GM10248 (cell line): ENCODE data around the gene NKX2-1.

ENCODE experiments used
- CTCF ChIA-PET: fragments of 300-600 bp; sonication (Branson Sonifier 250); formaldehyde crosslinking; extraction: SDS; loops from one replicate; lab custom pipeline; 2021; ENCODE audit warnings: antibody characterized with exemption; lab: Yijun Ruan, JAX
- POLR2A ChIA-PET: fragments of 350-650 bp; sonication (Branson Sonifier 250); formaldehyde crosslinking; extraction: SDS; loops from one replicate; lab custom pipeline; 2020; ENCODE audit warnings: antibody characterized with exemption; lab: Yijun Ruan, JAX
- DNase-seq: peaks from one replicate; pipeline ENCODE4 v3.0.0; 2012; ENCODE audit errors: extremely low spot score
- TF ChIP-seq, protein P1 (sequence below): IDR thresholded peaks from 2 replicates; pipeline ENCODE4 v1.5.1; 2012; ENCODE audit warnings: mild to moderate bottlenecking, low read depth; ENCODE audit errors: extremely low read depth, missing control alignments, control extremely low read depth

The NKX2-1 gene

GRCh38 chr14:36517242-36518030 is 2.6 kb downstream of the NKX2-1 start:
- peak; percentile 5 for DNase-seq
- ChIA-PET CTCF (no interaction called here), POLR2A (no interaction called here)

DNA sequence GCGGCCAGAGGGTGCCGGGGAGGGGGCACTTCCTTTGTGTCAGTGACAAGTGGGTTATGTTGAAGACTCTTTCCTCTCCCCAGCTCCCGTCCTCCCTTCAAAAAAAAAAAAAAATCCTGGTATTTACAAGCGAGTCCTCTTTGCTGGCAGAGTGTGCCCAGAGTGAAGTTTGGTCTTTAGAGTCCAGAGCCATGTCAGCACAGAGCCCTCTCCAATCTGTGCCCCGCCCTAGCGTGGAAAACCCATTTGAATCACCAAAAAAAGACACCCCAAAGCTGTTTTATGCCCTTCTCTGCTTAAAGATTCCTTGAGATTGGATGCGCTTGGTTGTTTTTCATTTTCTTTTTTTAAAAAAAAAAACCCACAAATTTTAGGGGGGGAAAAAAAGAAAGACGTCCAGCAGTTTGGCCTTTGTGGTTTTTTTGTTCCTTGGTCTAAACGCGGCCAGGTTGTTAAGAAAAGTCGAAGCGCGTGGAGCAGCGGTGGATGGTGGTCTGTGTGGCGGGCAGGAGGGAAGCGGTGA is 3.3 kb downstream of the NKX2-1 start:
- TF ChIP-seq, protein P1, sequence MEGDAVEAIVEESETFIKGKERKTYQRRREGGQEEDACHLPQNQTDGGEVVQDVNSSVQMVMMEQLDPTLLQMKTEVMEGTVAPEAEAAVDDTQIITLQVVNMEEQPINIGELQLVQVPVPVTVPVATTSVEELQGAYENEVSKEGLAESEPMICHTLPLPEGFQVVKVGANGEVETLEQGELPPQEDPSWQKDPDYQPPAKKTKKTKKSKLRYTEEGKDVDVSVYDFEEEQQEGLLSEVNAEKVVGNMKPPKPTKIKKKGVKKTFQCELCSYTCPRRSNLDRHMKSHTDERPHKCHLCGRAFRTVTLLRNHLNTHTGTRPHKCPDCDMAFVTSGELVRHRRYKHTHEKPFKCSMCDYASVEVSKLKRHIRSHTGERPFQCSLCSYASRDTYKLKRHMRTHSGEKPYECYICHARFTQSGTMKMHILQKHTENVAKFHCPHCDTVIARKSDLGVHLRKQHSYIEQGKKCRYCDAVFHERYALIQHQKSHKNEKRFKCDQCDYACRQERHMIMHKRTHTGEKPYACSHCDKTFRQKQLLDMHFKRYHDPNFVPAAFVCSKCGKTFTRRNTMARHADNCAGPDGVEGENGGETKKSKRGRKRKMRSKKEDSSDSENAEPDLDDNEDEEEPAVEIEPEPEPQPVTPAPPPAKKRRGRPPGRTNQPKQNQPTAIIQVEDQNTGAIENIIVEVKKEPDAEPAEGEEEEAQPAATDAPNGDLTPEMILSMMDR, result no peak
- ChIA-PET POLR2A (no interaction called here), CTCF (interaction anchor here (1.8 kb wide), 1 partner anchor 9 kb away, joined by 8 read pairs; no protein-coding TSS in a partner anchor)

More at GRCh38 chr14:36517242-36518030, 2.6 kb downstream of the NKX2-1 start:
- TF ChIP-seq, protein P1, result no peak

GRCh38 chr14:36515896-36516718 is 3.9 kb downstream of the NKX2-1 start:
- TF ChIP-seq, protein P1, result no peak
- peak; percentile 19 for DNase-seq
- POLR2A ChIA-PET, result no interaction called here
- CTCF ChIA-PET, result interaction anchor here (1.8 kb wide), 1 partner anchor 10 kb away, joined by 8 read pairs; no protein-coding TSS in a partner anchor

More for the DNA sequence above, 3.3 kb downstream of the NKX2-1 start:
- DNase-seq, result peak; percentile 8

DNA sequence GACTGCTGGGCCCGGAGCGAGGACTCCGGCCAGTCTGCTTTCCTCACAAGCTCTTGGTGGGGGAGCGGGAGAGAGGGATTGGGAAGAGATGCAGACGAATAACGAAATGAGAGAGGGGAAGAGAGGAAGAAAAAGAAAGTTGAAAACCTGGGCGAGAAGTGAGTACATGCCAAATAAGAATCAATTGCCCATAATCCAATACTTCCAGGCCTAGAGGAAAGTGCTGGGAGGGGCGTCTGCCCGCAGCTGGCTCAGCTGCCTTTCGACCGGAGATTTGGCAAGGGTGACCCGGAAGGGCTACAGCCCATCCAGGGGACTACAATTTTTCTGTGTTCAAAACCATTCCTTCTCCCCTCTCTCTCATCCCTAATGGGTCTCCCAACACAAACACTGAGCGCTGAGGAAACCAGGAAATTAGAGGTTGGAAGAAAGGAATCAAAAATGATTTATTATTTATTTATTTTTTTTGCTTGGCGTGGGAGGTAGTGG is 4.9 kb downstream of the NKX2-1 start:
- CTCF ChIA-PET, result interaction anchor here (1.8 kb wide), 1 partner anchor 11 kb away, joined by 8 read pairs; no protein-coding TSS in a partner anchor
- POLR2A ChIA-PET, result no interaction called here
- TF ChIP-seq, protein P1, result no peak
- DNase-seq, result peak; percentile 6

DNA sequence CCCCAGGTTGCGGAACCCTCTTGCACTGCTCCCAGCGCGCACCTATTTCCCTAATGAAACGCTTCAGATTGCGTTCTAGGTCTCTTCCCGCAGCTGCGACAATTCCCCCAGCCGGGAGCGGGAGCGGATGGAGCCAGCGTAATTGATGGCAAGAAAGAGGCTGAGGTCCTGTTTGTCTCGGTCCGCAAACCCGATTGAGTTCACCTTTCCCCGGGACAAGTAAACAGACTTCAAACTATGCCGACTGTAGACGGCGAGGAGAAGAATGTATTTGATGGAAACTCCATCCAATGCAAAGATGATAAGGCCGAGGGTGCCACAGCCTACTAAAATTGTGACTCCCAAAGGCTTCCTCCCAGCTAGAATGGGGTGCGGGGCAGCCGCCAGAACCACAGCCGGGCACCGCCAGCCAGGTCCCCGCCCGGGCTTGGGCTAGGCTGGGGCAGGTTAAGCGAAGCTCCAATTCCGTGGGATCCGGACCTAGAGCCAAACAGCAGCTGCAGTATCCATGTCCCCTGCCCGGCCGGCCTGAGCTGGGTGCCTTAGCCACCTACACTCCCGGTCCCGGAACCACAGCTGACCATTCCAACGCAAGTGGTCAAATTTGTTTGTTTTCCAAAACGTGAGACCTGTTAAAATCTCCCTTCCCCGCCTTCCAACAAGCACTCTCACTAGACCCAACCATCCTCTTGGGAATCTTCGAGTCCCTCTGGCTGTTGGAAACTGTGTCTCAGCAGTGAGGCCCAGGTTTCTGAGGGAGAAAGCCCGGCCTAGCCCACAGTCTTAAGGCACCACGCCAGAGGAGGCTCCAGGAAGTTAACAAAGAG is 5.5 kb downstream of the NKX2-1 start:
- ChIA-PET POLR2A (no interaction called here), CTCF (interaction anchor here (0.9 to 1.8 kb wide), 2 partner anchors 12 to 91 kb away, joined by 3 to 8 read pairs; no protein-coding TSS in a partner anchor)
- TF ChIP-seq, protein P1, result no peak
- DNase-seq, result peak; percentile 6
